Measurements from ENCODE around the gene MYZAP. TPM values are rescaled to one million over a fixed set of nuclear protein-coding genes. Genes with fewer than 3 reads are reported as not detected.

Gene MYZAP
- total RNA-seq, 1 donor from 2014 or later: 0.27 TPM

DNA sequence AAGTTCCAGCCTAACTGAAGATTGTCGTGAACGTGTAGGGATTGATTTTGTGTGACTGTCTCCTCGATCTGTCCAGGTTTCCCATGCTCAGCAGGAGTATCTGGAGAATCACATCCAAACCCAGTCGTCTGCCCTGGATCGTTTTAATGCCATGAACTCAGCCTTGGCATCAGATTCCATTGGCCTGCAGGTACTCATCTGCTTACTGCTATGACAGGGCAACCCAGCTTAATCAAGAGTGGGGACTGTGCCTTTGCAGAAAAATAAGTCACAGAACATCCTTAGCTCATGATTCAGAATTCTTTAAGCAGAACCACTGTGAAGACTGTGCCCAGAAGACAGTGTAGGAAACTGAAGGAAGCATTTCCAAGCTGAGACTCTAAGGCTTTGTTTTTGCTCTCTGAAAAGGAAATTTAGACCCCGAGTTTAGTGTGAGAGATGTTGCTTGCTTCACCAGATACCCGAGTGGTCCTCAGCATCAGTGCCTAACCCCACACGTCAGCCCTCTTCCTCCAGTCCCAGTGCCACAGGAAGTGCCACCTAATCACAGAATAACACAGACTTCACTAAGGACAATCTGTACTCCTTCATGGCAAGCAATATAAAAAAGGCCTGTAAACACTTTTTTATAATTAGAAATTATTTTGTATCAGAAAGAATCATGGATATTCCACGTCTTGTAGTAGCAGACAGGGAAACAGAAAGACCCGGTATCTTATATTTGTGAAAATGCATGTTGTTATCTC, 34.2 kb downstream of the MYZAP start:
- intact Hi-C loops (cut with micrococcal nuclease): no loop called here

DNA sequence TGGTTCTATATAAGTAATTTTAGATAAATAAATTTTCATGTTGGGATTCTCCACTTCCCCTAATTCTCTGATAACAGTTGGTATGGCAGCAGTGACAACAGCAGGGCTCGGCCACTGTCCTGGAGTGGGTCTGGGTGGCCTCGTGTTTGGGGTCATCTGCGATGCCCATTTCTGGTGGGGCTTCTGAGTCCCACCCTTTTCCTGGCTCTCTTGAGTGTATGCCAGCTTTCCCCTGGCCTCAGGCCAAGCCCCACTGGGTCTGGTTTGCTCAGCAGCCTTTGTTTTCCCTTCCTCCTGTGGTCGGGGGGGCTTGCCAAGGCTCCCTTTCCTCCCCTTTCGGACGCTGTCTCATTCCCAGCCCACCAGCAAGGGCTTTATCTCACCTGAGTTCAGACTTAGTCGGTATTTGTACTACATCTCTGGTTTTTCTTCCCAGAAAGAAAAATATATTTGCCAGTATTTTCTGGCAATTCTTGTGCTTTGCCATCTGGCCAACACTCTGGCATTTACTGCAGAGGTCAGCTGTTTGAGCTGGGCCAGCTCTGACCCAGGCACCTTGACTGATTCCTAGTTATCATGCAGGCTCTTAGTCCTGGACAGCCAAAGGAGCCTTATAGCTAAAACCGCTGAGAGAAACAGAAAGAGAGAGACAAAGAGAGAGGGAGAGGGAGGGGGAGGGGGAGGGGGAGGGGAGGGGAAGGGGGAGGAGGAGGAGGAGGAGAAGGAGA, 35.2 kb downstream of the MYZAP start:
- intact Hi-C loops (cut with micrococcal nuclease): no loop called here

DNA sequence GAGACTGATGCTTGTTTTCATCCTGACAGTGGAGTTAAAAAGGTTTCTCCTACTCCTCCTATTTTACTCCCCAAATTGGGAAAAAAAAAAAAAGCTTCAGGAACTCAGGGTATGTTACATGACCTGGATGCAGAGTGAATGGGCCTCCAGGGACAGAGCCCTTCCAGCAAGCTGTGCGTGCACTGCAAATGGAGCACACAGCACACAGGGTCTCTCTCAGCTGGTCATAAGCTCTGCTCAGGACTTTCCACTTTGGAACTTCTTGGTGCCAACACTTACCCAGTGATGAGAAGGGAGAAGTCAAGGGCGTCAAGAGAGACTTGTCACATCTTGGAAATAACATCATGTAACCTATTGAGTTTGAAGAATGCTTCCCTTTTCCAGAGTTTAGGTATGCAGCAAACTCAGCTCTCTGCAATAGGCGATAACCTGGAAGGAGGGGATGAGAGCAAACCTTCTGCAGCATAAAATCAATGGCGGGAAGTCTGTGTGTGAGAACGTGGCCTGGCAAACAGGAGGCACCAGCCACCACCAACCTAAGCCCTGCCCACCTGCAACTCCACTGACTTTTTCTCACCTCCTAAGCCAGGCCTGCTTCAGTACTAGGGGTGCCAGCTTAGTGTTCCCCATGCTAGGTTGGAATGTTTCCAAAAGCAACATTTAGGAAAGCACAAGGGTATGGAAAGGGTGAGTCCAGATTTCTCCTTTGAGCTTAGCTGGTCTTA, 39.8 kb downstream of the MYZAP start:
- intact Hi-C loops (cut with micrococcal nuclease): no loop called here

DNA sequence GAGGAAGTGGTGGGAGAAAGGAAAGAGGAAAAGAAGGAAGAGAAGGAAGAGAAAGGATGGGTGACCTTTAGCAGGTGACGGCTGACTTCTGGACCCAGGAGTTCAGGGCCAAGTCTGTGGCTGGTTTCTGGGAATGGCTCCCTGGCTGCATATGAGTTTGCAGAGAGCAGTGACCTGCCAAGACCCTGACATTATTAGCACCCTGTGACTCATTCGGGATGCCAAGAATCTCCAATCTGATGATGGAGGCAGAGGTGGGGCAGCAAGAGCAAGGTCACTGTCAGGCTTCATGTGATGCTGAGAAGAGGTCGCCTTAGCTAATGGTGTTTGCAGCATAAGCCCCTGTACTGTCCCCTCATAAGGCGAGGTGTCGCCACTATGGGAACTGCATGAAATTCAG, 42.6 kb downstream of the MYZAP start:
- intact Hi-C loops (cut with micrococcal nuclease): no loop called here

DNA sequence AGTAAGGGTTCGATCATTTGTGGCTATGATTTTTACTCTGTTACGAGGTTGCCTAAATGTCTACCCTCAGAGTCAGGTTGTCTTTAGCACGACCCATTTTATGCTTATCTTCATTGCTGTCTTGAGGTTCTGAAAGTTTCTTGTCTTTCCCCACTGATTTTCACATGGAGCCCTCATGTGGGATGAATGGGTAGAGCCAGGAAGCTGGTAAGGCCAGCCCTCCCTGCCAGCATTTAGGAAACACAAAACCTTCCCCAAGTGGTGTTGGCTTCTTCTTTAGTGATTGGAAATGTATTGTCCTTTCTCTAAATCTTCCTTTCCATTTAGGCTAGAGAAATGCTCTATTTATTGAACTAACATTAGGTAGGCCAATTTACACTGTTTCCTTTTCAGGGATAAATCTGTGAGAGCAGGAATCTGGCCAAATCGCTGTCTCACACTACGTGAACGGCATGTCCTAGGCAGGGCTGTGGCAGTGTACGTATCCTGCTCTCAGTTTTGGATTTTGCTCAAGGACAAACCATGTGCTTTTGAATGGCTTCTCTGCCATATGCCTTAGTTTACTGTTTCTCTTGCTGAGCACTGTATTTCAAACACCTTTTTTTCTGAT, 43.7 kb downstream of the MYZAP start:
- intact Hi-C loops (cut with micrococcal nuclease): no loop called here

DNA sequence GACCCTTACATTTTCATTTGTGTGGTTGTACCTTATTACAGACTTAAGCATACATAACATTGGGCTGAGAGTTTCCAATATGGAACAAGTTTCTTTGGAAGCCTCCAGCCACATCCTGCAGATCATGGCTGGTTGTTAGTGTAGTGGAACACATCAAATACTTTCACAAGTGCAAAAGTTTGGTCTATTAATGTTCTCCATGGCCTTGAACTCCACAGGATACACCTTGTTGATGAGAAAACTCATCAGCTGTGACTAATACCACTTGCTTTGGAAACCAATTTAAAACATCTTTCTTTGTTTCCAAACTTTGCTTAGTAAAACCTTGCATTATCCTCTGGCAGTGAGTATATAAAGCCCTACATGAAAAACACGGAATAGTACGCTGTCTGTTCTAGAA, 46.1 kb downstream of the MYZAP start:
- intact Hi-C loops (cut with micrococcal nuclease): no loop called here

DNA sequence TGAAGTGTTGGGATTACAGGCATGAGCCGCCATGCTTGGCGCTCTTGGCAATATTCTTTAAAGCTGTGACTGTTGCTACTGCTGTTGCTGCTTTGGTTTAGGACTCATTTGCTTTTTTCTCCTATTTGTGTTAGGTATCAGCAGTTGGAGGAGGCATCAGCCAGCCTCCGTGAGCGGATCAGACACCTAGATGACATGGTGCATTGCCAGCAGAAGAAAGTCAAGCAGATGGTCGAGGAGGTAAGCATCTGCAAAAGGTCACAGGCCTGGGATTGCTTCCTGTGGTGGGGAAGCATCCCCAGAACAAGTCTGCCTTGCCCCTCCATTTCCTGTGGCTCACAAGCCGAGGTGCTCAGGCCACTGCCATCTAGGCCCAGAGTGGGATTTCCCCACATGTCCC, 47.6 kb downstream of the MYZAP start:
- intact Hi-C loops (cut with micrococcal nuclease): no loop called here

DNA sequence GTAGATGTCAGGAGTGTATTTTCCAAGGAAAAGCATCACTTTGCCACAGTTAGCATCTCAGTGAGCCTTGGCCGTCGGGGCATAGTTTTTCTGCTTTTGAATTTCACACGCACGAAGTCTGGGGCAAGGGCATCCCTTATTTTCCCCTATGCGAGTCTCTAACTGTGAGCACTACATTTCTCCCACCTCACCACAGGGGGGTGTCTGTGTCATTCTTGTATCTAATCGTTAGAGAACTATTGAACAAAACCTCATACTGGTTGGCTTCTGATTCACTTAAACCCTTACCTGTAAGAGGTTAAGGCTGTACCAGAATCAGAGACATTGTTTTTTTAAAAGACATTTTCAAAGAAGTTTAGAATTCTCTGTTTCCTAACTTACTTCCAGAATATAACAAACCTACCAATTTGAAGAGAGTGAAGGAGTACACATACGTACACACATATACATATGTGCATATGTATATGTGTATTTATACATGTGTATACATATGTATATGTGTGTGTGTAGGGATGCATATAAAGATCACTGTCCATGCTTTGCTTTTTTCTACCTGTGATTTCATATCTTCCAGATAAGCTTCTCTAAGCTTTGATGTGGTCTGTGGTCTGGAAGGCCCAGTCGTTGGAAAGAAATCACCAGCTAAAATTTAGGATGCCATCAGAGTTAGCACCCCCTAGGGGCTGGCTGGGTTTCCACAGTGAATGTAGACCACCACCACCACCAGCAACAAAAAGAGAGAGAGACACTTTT, 49.4 kb downstream of the MYZAP start:
- intact Hi-C loops (cut with micrococcal nuclease): loop anchor here (5.0 to 10.0 kb wide), 2 partner anchors 79 to 224 kb away; no protein-coding TSS in a partner anchor

DNA sequence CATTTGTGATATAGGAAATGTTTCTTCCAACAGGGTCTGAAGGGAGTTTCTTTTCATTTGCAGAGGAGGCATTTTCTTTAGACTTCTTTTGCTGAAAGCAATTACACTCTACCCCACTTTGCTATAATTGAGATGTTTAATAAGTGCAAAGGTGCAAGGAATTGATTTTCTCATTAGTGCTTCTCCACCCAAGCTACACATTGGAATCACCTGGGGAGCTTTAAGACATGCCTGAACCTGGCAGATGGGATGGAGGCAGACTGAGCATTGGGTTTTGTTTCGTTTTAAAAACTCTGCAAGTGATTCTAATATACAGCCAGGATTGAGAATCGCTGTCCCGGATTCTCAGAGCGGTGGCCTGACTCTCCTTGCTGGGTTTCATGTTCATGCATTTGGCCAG, 52.1 kb downstream of the MYZAP start:
- intact Hi-C loops (cut with micrococcal nuclease): loop anchor here (5.0 to 10.0 kb wide), 2 partner anchors 82 to 221 kb away; no protein-coding TSS in a partner anchor

DNA sequence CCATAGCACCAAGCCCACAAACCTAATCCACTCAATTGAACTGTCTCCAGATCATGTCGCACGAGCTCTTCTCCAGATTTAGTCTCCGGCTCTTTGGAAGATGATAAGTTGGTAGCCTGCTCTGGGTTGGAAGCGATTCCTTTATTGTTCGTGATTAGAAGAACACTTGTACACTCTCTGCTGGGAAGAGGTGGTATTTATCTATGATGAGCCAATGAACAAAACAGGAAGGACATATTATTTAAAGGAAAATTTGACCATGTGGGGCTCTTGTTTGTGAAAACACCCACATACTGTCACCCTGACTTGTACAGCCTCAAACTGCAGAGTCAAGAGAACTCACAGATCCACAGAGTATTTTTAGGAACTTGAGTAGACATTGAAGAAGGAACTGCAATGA, 54.4 kb downstream of the MYZAP start:
- intact Hi-C loops (cut with micrococcal nuclease): loop anchor here (10.0 kb wide), 1 partner anchor 219 kb away; no protein-coding TSS in a partner anchor

DNA sequence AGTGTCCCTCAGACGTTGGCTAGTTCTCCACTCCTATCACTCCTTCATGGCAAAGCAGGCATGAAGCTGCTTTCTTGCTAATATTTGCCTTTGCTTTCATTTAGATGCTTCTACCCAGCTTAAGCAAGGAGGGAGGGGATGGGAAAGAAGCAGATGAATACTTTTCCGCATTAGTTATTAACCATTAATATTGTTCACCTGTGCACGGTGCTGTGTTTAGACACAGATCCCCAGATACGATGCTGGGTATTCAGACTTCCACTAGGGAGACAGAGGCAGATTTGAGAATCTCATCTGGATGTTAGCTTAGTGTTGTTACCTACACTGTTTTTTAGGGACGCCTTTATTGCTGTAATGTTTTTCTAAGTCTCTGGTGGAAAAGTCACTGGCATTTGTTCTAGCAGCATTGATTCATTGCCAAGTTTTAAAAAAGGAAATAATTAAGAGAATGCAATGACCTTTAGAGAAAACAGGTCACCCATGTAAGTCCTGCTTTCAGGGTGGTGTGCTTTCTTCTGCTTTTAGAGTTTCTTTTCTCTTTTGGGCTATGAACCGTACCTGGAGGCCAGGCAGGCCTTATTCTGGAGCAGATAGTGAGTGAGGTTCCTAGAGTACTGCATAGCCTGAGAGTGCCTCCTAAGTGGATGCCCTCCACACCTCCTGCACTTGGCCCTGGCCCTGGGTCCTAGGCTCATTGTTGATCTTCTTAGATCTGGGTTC, 55.5 kb downstream of the MYZAP start:
- intact Hi-C loops (cut with micrococcal nuclease): loop anchor here (10.0 kb wide), 1 partner anchor 218 kb away; no protein-coding TSS in a partner anchor

DNA sequence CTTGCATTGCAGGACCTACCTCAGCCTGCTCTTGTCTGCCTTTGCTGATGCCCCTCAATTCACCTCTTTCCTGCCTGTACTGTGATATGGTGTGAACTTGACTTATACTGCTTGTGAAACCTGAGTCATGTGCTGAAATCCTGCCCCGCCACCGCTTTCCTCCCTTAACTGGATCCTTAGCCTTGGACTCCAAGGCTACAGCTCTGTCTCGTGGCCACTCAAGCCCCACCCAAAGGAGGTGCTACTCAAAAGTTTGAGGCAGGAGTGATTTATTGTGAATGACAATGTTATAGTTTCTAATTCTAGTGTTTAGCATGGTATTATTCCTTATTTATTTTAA, 56.1 kb downstream of the MYZAP start:
- intact Hi-C loops (cut with micrococcal nuclease): loop anchor here (10.0 kb wide), 1 partner anchor 217 kb away; no protein-coding TSS in a partner anchor

DNA sequence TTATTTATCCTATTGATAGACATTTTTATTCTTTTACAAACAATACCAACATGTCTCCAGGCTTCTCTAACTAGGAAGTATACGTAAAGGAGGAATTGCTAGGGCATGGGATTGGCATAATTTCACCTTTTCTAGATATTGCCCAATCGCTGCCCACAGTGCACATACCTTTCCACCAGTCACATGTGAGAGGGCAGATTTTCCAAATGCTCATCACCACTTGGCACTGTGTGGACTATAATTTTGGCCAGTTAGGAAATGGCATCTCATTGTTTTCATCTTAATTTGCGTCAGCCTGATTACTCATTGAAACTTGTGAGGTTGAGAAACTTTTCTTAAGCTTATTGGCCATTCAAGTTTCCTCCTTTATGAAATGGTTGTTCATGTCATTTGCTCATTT, 57.4 kb downstream of the MYZAP start:
- intact Hi-C loops (cut with micrococcal nuclease): loop anchor here (10.0 kb wide), 1 partner anchor 216 kb away; no protein-coding TSS in a partner anchor

DNA sequence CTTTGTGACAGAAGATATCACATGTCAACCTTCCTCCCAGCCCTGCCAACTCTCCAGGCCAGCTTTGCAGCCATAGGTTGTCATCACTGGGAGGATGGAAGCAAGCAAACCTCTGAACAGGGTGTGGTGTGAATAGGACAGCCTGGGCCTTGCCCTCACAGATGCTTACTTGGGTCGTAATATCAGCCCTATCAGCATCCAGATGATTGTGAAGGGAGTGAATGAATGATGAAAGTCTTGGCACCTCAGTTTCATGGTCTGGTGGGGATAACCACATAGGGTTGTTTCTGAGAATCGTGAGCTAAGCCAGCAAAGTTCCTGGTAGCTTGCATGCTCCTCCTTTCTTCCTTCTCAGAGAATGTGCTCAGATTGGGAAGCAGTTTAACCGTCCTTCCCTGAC, 59.7 kb downstream of the MYZAP start:
- intact Hi-C loops (cut with micrococcal nuclease): no loop called here

DNA sequence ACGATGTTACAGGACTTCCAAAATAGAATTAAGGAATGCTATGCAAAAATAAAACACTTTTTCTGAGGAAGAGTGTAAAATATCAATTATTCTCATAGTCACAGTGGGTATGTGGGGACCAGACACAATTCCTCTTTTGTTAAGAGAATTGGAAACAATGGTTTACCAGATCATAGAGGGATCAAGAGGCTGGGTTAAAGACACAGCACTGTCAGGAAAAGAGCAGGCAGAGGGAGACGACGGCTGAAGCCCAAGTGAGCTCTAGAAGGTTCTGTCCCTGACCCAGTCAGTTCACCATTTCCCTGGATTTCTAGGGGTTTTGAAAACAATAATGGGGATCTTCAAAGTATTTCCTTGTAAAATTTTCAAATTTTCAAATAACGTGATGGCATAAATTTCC, 60.8 kb downstream of the MYZAP start:
- intact Hi-C loops (cut with micrococcal nuclease): no loop called here

DNA sequence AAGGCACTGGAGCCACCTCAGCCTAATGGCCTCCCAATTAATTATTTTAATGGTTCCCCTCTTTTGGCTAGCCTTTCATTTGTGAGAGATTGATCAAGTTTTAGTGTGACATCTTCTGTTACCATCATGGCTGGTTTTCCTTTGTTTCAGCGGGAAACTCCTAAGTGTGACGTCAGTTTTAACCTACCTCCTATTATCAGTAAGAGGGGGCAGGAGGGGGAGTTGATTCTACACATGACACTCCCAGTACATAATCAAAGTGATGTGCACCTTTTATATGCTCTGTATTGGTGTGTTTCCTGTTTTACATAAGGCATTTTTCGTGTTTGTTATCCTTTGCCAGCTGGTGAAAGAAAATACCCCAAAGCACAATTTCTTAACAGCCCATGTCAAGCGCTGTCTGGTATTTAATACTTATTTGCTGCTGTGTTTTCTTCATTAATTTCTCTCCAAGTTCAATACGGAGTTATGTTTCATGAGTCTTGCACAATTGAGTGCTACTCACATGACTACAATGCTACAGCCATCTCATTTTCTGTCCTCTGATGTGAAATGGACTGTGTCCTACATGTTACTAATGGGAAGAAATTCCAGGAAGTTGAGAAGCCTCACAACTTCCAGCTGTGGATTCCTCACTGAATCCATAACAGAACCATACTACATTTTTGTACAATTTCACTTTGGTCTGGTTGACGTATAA, 62.6 kb downstream of the MYZAP start:
- intact Hi-C loops (cut with micrococcal nuclease): no loop called here

DNA sequence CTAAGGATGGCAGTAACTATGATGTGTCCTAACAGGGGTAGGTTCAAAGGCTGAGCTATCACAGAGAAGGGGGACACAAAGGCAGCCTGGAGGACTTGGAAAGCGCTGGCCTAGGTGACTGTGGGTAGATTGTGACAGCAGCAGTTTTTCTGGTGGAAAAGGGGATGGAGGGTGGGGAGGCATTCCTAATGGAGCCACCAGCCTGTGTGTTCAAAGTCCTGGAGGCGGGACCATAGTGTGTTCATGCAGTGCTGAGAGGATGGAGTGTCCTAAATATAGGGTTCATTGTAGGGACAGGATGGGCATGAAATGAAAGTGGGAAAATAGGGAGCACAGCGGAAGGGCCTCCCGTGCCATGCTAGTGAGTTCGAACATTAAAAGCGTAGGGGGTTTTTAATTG, 63.3 kb downstream of the MYZAP start:
- intact Hi-C loops (cut with micrococcal nuclease): no loop called here

DNA sequence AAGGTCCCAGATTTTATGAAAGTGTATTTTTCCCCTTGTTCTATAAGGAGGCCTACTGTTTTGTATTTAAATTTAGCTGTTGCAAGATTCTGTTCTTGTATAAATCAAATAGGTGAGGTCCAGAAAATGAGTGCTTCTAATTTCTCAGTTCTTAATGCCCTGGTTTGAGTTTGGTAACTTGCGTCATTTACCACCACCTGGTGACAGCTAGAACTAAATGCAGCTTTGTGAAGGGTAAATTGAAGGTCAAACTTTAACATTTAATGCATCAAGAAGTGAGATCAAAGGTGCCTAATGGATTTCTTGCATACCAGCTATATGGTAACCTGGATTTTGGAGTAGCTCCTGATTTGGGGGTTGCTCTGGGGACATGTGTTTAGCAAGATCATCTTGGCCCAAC, 64.1 kb downstream of the MYZAP start:
- intact Hi-C loops (cut with micrococcal nuclease): no loop called here

DNA sequence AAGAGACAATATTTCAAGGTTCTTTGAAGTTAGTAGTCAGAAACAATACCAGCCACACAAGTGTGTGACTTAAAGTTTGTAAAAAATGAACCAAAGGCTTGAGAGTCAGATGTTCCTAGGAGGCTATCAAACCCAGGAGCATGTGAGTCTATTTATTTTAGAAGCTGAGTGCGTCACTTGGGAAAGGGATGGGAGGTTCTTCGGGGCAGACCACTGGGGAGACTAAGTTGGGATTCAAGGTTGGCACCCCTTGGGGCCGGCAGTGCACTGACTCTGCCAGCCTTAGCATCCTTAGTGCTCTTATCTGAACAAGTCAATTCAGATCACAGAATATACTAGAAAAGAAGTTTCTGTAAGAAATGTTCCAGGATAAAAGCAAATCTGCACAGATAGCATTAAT, 64.7 kb downstream of the MYZAP start:
- intact Hi-C loops (cut with micrococcal nuclease): no loop called here

DNA sequence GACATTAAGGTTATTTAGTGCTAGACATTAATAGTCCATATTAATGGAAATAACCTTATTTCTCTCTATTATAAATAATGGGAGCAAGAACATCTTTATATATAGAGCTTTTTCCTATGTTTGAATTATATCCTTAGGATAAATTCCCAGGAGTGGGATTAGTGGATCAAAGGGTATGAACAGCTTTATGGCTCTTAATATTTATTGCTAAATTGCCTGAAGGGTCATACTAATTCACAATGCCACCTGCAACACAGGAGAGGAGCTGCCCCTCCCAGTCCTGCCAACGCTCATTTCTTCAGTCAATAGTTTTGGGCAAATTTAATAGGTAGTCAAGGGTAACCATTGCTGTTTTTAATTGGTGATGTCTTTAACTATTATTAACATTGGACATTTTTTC, 65.9 kb downstream of the MYZAP start:
- intact Hi-C loops (cut with micrococcal nuclease): no loop called here

Data from T-helper 2 cell treated with Interferon-gamma antibody and Interleukin-4, amounts not matched to agents 100 ng/mL and 5 ng/mL, for 36 hours (primary cell).